Measurements from ENCODE around the gene CKB. TPM values are rescaled to one million over a fixed set of nuclear protein-coding genes. Genes with fewer than 3 reads are reported as not detected.
A peak's percentile ranks its signal among the peaks of the same experiment; 100 is the strongest.

Gene CKB
- polyA plus RNA-seq, 3 donors: 0.76 to 12.5 (median 2.7) TPM

- no peak for DNase-seq
- Mint-ChIP-seq H3K27ac (peak overlapping the region; percentile 48 to 91 (median 81)), H3K4me1 (peaks cover 36% of the 10 kb centered on the region), H3K9me3 (no peaks in the 10 kb centered on the region), H3K27me3 (ENCODE audit: low read depth in 3 of 3) (no peaks in the 10 kb centered on the region), H3K4me3 (peak overlapping the region; percentile 90 to 96), H3K36me3 (peaks cover 23 to 34% of the 10 kb centered on the region in 2 donors)
- Histone ChIP-seq H3K27ac (ENCODE audit: low read depth in 1 of 2, low read length in 2 of 2) (peak overlapping the region; percentile 30 to 88), H3K4me1 (ENCODE audit: control insufficient read depth in 1 of 2, insufficient read depth in 2 of 2, low read length in 2 of 2) (peaks cover 24 to 31% of the 10 kb centered on the region in 2 donors), H3K4me3 (replicated peaks in 1 of 3; ENCODE audit: low read depth in 2 of 3, low read length in 3 of 3) (peak overlapping the region; percentile 89 to 98 (median 92)), H4K20me1 (ENCODE audit: insufficient read depth, low read length) (peaks cover 62% of the 10 kb centered on the region), H3K27me3 (ENCODE audit: control insufficient read depth in 2 of 2, insufficient read depth in 2 of 2, low read length in 2 of 2) (no peaks in the 10 kb centered on the region), H3K36me3 (replicated peaks in 1 of 2; ENCODE audit: control insufficient read depth in 1 of 2, insufficient read depth in 2 of 2, low read length in 2 of 2) (peaks cover 19 to 31% of the 10 kb centered on the region in 2 donors), H3K4me2 (replicated peaks; ENCODE audit: extremely low read depth, low read length, poor library complexity, severe bottlenecking) (peak overlapping the region; percentile 82), H3K9ac (ENCODE audit: insufficient read depth, low read length, poor library complexity, severe bottlenecking) (peak overlapping the region; percentile 94), H2AFZ (ENCODE audit: insufficient read depth, low read depth, low read length, poor library complexity, severe bottlenecking) (peak overlapping the region; percentile 94), H3K79me2 (ENCODE audit: insufficient read depth, low read length) (peaks cover 98% of the 10 kb centered on the region), H3K9me3 (replicated peaks in 1 of 2; ENCODE audit: control insufficient read depth in 1 of 2, insufficient read depth in 1 of 2, low read length in 2 of 2) (no peaks in the 10 kb centered on the region)
- intact Hi-C loops (cut with micrococcal nuclease): loop anchor here (2.0 to 5.0 kb wide), 3 partner anchors 41 to 66 kb away; partner anchors contain the start of genes KLC1 (in 2 of the 2) and CKB (in 1 of the 2)
- TF ChIP-seq CTCF (IDR thresholded peaks at IDR 0.05): no peak
- WGBS (ENCODE audit: insufficient coverage): under 1% methylated on average over 22 of the region's 22 CpGs
These were observed 40.6 kb upstream of the CKB start for GRCh38 chr14:103563226-103563620.

GRCh38 chr14:103562429-103563225 is 40.0 kb upstream of the CKB start, which contains the start of the genes BAG5 and COA8:
Gene BAG5, minus strand, starts transcription at chr14:103562657. Its CDS starts 1,493 bp downstream, at chr14:103561164.
Gene COA8, plus strand, starts transcription at chr14:103562960. Its CDS starts 42 bp downstream, at chr14:103563002.
- H3K79me2 ChIP-seq (ENCODE audit: insufficient read depth, low read length): peaks cover 98% of the 10 kb centered on the region
- Mint-ChIP-seq H3K27me3 (ENCODE audit: low read depth in 3 of 3) (no peaks in the 10 kb centered on the region), H3K9me3 (no peaks in the 10 kb centered on the region), H3K36me3 (peaks cover 28 to 35% of the 10 kb centered on the region in 2 donors), H3K27ac (peak within 1 kb of the TSS; percentile 82 to 91 (median 88)), H3K4me1 (peaks cover 36% of the 10 kb centered on the region), H3K4me3 (peak within 1 kb of the TSS; percentile 91 to 96)
- peaks cover 19 to 36% of the 10 kb centered on the region in 2 donors for H3K36me3 ChIP-seq (replicated peaks in 1 of 2; ENCODE audit: control insufficient read depth in 1 of 2, insufficient read depth in 2 of 2, low read length in 2 of 2)
- WGBS (ENCODE audit: insufficient coverage): 0% methylated on average over 108 of the region's 109 CpGs
- H3K4me2 ChIP-seq (replicated peaks; ENCODE audit: extremely low read depth, low read length, poor library complexity, severe bottlenecking): peak within 1 kb of the TSS; percentile 82
- peak within 1 kb of the TSS; percentile 94 for H2AFZ ChIP-seq (ENCODE audit: insufficient read depth, low read depth, low read length, poor library complexity, severe bottlenecking)
- no peaks in the 10 kb centered on the region for H3K9me3 ChIP-seq (replicated peaks in 1 of 2; ENCODE audit: control insufficient read depth in 1 of 2, insufficient read depth in 1 of 2, low read length in 2 of 2)
- peak; percentile 63 to 75 (median 71) for DNase-seq
- H3K4me1 ChIP-seq (ENCODE audit: control insufficient read depth in 1 of 2, insufficient read depth in 2 of 2, low read length in 2 of 2): peaks cover 24 to 31% of the 10 kb centered on the region in 2 donors
- H3K27me3 ChIP-seq (ENCODE audit: control insufficient read depth in 2 of 2, insufficient read depth in 2 of 2, low read length in 2 of 2): no peaks in the 10 kb centered on the region
- peak within 1 kb of the TSS; percentile 68 to 88 for H3K27ac ChIP-seq (ENCODE audit: low read depth in 1 of 2, low read length in 2 of 2)
- H4K20me1 ChIP-seq (ENCODE audit: insufficient read depth, low read length): peaks cover 62% of the 10 kb centered on the region
- intact Hi-C loops (cut with micrococcal nuclease): loop anchor here (2.0 to 5.0 kb wide), 3 partner anchors 40 to 66 kb away; partner anchors contain the start of genes KLC1 (in 2 of the 2) and CKB (in 1 of the 2)
- TF ChIP-seq CTCF (IDR thresholded peaks at IDR 0.05): no peak
- H3K9ac ChIP-seq (ENCODE audit: insufficient read depth, low read length, poor library complexity, severe bottlenecking): peak within 1 kb of the TSS; percentile 94
- H3K4me3 ChIP-seq (replicated peaks in 1 of 3; ENCODE audit: low read depth in 2 of 3, low read length in 3 of 3): peak within 1 kb of the TSS; percentile 89 to 98 (median 92)
